Ammon's horn (tissue), 1 donor: ENCODE data around the gene ACP7.
"Not testable (repeated sequence)": the region's sequence is repeated elsewhere in the genome, so short reads cannot be mapped to it uniquely, and the experiment has no call there.

Experiments
- DNase-seq: peaks from one replicate; pipeline ENCODE4 v3.0.0-alpha.2; 2016; ENCODE audit warnings: low spot score

The ACP7 gene

DNA sequence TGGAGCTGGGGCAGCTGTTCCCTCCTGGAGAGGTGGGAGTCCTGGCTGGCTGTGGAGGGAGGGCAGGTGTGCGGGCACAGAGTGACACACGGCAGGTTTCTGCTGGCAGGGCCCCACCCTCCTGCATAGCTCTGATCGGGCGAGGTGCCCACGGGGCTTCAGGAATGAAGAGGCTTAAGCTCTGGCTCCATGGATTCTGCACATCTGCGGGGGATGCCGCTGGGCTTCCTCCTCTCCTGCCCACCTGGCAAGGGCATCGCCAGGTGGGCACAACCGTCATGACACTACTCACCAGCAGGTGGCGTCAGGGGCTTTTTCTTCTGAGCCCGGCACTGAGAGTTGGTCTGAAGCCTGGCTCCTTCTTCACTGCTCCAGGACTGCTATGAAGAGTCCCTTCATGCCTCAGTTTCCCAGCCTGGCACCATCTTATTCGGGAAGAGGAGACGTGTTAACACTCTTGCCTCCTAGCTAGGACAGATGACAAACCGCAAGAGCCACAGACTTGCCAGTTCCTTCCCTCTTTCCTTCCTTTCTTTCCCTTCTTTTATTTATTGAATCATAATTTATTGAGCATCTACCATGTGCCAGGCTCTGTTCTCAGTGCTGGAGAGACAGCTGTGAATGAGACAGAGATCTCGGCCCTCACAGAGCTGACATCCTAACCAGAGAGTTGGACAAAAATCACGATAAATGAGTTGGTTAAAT lies 26.2 kb downstream of the ACP7 start:
- peak; percentile 52 for DNase-seq

DNA sequence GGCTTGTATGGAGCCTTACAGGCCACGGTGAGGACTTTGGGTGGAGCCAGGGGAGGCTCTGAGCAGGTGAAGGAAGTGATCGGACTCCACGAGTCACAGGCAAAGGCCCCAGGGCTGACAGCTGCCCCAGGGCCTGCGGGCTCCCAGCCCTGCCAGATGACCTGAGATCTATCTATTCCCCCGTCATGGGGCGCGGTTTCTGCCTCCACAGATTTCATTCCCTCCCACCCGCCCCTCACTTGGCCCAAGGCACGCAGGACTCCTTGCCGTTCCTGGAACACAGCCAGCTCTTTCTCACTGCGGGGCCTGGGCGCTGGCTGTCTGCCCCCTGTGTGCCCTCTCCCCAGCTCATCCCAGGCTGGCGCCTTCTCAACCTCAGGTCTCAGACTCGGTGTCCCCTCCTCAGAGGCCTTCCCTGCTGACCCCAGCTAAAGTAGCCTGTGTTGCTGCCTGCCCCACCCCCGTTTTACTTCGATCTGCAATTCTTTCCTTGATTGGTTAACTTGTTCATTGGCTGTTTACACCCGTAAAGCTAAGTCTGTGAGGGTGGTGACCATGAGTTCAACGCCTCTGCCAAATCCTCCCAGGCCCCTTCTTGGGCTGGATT lies 27.5 kb downstream of the ACP7 start:
- DNase-seq = no peak

DNA sequence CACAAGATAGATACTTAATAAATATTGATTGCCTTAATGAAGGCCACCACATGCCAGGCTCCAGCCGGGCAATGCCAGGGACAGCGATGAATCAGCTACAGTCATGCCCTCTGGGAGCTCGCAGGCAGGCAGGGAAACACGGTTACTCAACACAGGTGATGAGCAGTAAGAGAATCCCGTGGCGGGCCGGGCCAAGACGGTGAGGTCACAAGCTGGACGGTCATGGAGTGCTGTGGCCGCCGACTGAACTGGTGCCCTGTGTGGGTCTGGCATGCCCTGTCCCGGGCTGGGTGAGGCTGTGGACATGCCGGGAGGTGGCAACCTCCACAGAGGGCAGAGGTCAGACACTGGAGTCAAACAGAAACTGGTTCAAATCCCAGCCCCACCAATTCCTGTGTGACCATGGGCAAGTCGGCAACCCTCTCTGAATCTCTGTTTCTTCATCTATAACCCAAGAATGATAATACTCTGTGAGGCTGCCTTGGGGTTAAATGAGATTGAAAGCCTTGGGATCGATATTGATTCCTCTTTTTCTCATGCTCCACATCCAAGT lies 28.2 kb downstream of the ACP7 start:
- no peak for DNase-seq

DNA sequence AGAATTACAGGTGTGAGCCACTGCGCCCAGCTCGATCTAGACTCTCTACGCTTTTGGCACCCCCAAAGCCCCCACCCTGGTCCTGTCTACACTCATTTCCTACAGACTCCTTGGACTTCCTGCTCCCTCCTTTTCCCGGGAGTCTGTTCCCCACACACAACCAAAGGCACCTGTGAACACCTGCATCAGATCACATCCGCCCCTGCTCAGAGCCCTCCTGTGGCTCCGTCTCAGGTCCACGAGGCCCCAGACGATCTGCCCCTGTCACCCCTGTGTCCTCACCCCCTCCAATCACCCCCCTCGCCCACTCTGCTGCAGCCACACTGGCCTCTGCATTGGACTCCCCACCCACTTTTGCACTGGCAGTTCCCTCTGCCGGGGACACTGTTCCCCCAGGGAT lies 29.0 kb downstream of the ACP7 start:
- DNase-seq = no peak

DNA sequence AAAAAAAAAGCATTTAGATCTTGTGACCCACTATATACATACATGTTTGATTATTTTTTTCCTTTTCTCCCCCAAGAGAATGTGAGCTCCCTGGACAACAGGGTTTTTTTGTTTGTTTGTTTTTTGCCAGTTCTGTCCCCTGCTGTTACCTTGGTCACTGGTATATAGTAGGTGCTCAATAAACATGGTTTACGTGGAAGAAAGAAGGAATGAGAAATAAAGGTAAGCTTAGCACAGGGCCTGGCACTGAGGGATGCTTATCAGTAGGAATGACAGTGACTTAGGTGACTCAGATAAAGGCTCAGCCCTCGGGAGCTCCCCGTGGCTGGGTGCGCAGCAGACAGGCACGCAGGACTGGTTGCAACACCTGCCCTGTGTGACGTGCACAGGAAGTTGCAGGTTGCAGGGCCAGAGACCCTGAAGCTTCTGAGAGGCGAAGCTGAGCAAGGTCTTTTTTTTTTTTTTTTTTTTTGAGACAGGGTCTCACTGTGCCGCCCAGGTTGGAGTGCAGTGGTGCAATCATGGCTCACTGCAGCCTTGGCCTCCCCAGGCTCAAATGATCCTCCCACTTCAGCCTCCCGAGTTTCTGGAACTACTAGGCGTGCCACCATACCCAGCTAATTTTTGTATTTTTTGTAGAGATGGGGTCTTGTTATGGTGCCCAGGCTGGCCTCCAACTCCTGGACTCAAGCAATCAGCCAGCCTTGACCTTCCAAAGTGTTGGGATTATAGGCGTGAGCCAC lies 31.1 kb downstream of the ACP7 start:
- no peak for DNase-seq

DNA sequence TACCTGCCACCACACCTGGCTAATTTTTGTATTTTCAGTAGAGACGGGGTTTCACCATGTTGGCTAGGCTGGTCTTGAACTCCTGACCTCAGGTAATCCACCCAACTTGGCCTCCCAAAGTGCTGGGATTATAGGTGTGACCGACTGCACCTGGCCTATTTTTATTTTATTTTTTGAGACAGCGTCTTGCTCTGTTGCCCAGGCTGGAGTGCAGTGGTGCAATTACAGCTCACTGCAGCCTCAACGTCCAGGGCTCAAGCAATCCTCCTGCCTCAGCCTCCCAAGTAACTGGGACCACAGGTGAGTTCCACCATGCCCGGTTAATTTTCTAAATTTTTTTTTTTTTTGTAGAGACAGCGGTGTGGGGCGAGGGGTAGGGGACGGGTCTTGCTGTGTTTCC lies 32.9 kb downstream of the ACP7 start:
- DNase-seq = not testable (repeated sequence)

DNA sequence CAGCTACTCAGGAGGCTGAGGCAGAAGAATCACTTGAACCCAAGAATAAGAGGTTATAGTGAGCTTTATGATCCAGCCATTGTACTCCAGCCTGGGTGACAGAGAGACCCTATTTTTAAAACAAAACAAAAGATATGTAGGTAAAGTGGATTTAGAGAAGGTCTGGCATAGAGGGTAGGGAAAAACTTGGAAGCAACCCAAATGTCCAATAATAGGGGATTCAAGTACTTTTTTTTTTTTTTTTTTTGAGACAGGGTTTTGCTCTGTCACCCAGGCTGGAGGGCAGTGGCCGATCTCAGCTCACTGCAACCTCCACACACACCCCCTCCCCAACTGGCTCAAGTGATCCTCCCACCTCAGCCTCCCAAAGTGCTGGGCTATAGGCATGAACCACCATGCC lies 35.7 kb downstream of the ACP7 start:
- no peak for DNase-seq

DNA sequence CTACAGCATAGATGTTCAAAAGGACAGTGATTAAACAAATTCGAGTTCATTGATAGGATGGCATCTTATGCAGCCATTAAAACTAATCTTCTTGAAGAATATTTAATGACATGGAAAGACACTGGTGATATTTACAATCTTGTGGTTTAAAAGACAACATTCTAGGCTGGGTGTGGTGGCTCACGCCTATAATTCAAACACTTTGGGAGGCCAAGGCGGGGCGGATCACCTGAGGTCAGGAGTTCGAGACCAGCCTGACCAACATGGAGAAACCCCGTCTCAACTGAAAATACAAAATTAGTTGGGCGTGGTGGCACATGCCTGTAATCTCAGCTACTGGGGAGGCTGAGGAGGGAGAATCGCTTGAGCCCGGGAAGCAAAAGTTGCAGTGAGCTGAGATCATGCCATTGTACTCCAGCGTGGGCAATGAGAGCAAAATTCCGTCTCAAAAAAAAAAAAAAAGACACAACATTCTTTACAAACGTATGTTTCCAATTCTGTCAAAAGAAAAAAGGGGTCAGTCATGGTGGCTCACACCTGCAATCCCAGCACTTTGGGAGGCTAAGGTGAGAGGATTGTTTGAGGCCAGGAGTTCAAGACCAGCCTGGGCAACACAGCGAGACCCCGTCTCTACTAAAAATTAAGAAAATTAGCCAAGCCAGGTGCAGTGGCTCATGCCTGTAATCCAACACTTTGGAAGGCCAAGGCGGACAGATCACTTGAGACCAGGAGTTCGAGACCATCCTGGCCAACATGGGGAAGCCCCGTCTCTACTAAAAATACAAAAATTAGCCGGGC lies 39.0 kb downstream of the ACP7 start:
- no peak for DNase-seq

DNA sequence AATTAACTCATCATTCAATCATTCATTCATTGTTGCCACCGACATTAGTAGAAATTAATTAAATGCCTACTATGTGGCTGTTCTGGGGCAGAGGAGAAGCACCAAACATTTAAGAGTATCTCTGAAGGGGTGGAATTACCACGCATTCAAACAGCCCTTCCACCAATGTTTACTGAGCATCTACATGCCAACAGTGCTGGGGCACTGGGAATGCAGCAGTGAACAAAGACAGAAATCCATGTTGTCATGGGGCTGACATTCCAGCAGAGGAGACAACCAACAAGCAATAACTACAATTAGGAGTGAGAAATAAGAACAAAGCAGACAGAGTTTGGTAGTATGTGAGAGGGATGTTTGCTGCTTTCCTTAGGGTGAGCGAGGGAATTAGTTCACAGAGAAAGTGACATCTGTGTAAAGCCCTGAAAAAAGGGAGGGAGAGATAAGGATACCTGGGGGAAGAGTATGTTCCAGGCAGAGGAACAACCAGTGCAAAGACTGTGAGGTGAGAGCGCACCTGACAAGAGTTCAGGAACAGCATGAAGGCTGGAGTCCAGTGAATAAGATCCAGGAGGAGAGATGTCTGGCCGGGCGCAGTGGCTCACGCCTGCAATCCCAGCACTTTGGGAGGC lies 40.1 kb downstream of the ACP7 start:
- DNase-seq = no peak

DNA sequence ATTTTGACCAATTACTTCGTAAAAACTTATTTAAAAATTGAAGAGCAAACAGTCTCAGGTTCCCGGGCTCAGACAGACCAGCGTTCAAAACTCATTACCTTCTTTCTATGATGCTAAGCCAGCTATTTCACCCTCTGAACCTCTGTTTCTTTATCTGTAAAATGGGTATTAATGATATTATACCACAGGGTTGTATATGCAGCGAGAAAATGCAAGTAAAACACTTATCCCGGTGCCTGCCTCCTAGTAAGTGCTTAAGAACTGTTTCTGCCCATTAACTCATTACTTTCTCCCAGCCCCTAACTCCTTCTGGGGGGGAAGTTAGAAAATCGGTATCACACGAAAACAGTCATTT lies 41.0 kb downstream of the ACP7 start:
- no peak for DNase-seq

DNA sequence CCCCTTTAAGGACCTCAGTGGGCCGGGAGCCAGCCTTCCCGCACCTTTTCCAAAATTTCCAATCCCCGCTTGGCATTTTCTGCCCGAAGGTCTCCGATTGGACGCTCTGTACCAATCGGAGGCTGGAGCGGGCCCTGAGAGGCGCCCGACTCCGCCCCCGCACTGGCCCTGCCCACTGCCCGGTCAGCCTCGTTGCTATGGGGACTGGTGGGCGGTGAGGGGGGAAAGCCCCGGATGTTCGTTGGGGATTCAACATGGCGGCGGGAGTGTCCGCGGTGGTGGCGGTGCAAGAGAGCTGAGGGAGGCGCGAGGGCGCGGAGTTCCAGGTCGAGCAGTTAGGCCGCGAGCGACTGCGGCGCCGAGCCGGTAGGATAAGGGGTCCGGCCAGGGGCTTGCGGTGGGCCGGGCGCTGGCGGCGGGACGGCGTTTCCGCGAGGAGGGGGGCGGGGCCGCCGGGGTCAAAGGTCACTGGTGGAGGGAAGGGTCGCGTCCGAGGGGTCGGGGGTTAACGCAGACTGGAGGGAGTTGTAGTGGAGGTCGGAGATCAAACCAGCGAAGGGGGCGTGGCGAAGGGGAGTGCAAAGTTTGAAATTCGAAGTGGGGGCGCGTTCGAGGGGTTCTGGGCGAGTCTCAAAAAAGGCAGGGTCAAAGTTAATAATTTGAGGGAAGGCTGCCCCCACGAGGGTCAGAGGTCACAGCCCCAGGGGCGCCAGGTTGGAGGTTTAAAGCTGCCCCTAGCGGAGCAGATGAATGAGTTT lies 41.6 kb downstream of the ACP7 start, which contains the start of gene PAK4:
Gene PAK4 (plus strand): TSS at position 233 of the 758 bp plus-strand sequence. CDS start 43,768 bp downstream, outside the sequence.
- peak; percentile 98 for DNase-seq

DNA sequence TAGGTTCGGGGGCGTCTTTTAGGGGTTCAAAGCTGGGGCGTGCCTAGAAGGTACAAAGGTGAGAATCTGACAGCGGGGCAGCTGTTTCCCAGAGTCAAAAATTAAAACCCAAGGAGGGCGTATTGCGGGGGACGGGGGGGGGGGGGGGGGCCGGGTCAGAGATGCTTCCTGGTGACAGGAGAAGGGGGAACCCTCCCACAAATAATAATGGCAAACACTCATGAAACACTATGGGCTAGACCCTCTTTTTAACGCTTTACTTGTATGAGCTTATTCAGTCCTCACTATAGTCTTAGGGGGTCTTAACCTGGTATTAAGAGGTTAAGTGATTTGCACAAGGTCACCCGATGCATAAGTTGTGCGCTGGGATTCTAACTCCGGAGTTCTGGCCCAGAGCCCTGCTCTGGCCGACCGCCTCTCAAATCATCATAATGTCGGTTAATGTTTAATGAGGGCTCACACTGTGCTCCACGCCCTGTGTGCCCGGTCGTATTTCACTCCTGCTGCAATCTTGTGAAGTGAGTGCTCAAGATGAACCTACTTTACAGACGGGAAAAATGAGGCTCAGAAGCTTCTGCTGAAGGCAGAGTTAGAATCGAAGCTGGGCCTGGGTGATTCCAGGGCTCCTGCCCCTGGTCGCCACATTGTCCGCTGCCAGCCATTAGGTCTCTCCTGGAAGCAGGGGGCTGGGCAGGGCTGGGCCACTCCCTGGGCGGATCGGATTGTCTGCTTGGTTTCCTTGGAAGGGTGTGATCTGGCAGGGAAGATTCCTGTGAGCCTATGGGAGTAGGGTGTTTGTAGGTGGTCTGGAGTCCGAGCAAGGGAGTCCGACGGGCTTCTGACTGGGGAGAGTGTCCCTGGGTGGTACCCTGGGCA lies 42.4 kb downstream of the ACP7 start:
- no peak for DNase-seq

DNA sequence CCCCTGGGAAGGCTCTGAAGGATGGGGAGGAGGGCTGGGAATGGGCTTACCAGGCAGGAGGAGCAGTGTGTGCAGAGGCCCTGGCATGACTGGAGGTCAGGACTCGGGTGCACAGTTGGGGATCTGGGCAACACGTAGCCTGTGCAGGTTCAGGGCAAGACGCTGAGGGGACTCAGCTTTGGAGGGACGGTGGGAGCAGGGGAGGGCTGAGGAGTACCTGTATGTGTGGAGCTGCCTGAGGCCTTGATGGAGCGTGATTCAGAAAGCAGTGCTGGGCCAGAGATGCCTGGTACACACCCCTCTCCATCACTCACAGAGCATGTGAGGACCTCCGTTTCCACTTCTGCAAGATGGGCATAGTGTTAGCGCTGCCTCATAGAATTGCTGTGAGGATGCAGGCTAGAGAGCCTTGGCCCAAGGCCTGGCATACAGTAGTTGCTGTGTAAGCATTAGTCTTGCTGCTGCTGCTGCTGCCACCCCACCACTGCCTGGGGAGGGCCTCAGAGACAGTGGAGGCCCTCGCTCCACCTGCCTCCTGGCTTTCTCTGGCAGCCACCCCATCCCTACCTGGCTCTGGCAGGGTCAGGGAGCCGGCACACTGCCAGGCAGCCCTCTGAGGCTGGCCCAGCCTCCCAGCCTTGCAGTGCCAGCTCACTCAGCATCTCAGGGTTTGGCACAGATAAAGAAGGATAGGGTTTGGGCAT lies 43.8 kb downstream of the ACP7 start:
- no peak for DNase-seq

DNA sequence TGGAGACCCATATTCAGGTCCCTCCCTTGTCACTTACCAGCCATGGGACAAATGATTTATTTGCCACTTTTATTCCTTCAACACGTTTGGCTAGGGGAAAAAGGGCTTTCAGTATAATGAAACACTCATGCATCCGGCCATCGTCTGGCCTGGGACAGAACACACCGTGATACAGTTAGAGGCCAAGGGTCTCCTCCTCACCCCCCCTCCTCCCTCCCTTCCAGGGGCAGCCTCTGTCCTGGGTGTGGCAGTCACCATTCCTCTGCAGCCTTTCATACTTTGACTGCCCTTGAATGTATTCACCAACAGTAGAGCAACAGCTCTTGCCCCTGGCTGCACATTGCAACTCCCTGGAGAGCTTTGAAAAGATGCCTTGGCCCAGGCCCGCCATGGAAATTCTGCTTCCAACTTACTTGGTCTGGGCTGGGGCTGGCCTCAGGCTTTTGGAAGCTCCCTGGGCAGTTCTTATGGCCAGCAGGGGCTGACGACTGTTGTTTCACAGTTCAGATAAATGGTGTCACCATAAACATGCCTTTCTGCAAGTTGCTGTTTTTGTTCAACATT lies 44.4 kb downstream of the ACP7 start:
- DNase-seq = no peak

DNA sequence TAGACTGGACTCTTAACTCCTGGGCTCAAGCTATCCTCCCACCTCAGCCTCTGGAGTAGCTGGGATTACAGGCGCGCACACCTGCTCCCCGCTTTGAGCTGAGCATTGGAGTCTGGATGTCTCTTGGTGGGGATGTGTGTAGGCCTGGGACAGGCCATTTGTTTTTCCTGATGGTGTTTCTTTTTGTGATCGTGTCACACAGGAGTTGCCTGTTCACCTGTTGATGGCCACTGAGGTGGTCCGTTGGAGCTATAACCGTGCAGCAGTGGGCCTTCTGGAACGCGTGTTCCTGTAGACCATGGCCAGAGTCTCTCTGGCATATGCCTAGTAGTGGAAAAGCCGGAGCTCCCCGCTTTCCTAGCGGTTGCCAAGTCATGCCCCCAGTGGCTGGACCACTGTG lies 44.9 kb downstream of the ACP7 start:
- DNase-seq = no peak

DNA sequence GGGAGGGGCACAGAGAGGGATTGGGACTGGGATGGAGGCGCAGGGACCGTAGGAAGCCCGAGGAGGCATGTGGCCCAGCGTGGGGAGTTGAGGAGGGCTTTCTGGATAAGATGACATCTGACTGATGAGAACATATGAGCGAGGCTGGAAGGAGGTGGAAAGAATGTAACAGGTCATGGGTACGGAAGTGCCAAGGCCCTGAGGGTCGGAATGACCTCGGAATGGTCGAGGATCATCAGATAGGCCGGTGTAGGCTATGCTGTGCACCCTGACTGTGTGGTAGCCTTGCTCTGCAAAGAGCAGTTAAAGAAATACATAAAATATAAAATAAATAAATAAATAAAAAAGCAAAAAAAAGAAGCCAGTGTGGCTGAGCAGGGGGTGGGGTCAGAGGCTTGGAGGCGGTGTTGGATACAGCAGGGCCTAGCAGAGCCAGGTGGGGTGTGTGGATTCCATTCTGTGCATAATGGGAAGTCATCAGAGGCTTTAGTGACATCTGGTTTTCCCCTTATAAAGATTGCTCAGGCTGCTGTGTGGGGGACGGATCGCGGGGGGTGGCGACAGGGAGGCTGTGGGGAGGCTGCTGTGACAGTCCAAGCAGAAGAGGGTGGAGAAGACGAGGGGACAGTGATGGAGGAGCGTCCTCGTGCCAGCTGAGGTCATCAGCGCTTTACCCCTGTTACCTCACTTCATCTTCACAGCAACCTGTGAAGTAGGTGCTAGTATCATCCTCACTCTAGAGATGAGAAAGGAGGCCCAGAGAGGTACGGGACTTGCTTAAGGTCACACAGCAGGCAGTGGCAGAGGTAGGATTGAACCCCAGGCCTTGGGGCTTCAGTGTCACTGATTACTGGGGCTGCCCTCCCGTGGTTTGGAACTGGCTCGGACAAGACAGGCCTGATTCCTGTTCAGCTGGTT lies 46.4 kb downstream of the ACP7 start:
- no peak for DNase-seq

DNA sequence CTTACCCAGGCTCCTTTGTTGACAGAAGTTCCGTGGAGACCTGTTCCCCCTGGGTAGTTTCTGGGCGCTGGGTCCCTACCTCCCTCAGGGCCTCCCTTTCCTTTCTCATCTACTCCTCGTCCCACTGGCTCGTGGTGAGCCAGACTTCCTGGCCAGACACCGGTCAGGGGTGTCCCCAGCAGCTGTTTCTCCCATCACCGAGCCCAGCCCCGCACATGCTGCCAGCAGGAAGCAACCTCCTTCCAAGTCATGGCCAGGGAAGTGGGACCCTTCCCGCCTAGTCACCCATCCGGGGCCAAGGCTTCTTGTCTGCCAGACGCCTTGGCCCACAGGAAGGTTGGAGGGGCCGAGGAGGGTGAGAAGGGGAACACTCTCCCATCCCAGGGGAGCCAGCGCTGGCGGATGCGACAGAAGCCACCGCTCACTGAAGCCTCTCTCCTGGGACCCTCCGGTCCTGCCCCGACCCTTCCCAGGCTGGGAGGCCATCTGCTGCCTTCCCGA lies 47.1 kb downstream of the ACP7 start:
- DNase-seq = no peak
